Measurements from ENCODE around the gene EXO1. TPM values are rescaled to one million over a fixed set of nuclear protein-coding genes. Genes with fewer than 3 reads are reported as not detected.

EXO1 gene
- total RNA-seq, 1 donor = 37.2 TPM

DNA sequence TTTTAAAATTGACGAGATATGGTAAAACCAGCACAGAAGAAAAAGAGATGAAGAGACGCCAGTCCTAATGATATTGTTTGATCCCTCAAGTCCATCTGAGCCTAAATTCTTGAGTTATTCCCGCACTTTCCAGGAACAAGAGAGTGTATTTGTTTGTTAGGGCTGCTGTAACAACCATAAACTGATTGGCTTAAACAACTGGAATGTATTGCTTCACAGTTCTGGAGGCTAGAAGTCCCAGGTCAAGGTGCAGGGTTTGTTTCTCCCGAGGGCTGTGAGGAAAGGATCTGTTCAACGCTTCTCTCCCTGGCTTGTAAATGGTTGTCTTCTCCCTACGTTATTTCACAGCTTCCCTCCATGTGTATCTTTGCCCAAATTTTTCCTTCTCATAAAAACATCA, 7.8 kb upstream of the EXO1 start:
- H3K4me3 ChIP-seq (ENCODE audit: low read depth, low read length) = no peak overlapping the region
- TF ChIP-seq, protein P1, sequence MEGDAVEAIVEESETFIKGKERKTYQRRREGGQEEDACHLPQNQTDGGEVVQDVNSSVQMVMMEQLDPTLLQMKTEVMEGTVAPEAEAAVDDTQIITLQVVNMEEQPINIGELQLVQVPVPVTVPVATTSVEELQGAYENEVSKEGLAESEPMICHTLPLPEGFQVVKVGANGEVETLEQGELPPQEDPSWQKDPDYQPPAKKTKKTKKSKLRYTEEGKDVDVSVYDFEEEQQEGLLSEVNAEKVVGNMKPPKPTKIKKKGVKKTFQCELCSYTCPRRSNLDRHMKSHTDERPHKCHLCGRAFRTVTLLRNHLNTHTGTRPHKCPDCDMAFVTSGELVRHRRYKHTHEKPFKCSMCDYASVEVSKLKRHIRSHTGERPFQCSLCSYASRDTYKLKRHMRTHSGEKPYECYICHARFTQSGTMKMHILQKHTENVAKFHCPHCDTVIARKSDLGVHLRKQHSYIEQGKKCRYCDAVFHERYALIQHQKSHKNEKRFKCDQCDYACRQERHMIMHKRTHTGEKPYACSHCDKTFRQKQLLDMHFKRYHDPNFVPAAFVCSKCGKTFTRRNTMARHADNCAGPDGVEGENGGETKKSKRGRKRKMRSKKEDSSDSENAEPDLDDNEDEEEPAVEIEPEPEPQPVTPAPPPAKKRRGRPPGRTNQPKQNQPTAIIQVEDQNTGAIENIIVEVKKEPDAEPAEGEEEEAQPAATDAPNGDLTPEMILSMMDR (IDR thresholded peaks at IDR 0.05; ENCODE audit: insufficient read depth, low read length) = no peak
- no peak for DNase-seq (ENCODE audit: low read depth)

DNA sequence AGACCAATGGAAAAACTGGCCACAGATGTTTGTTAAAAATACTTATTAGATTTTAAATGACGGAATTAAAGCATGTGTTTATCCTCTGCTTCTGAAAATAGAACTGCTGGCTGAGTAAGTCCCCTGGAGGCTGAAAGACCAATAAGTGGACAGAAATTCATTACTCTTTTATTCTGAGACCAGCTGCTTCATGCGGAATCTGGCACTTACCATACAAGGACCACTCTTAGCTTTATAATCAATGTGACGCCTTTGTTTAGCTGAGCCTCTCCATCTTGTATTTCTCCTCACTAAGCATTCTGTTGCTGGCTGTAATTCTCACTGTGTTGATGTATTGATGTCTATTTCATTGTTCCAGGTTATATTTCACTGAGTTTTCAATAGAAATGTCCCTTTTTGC, 6.3 kb upstream of the EXO1 start:
- no peak overlapping the region for H3K4me3 ChIP-seq (ENCODE audit: low read depth, low read length)
- TF ChIP-seq, protein P1 (IDR thresholded peaks at IDR 0.05; ENCODE audit: insufficient read depth, low read length) = no peak
- no peak for DNase-seq (ENCODE audit: low read depth)

GRCh38 chr1:241842565-241842964, 5.4 kb upstream of the EXO1 start:
- DNase-seq (ENCODE audit: low read depth) = peak; percentile 27
- no peak overlapping the region for H3K4me3 ChIP-seq (ENCODE audit: low read depth, low read length)
- TF ChIP-seq, protein P1 (IDR thresholded peaks at IDR 0.05; ENCODE audit: insufficient read depth, low read length) = no peak

DNA sequence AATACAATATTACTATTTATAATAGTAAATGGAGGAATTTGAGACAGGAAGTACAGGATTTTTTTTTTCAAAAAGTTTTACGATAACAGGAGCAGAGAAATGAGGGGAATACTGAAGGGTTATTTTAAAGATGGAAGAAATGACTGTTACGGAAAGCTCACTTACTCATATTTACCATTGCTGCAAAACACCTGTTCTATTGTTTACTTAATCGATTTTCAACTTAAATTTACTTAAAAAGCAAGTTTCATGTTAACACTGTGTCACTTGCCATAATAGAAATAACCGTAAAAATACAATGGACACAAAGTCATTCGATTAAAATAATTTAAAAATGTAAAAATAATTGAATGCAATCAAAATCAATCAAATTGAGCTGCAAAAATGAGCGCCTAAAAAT, 3.4 kb upstream of the EXO1 start:
- TF ChIP-seq, protein P1 (IDR thresholded peaks at IDR 0.05; ENCODE audit: insufficient read depth, low read length) = no peak
- DNase-seq (ENCODE audit: low read depth) = no peak

GRCh38 chr1:241846375-241846774, 1.6 kb upstream of the EXO1 start:
- no peak for DNase-seq (ENCODE audit: low read depth)
- no peak overlapping the region for H3K4me3 ChIP-seq (ENCODE audit: low read depth, low read length)
- TF ChIP-seq, protein P1 (IDR thresholded peaks at IDR 0.05; ENCODE audit: insufficient read depth, low read length) = no peak

More for the DNA sequence above, 3.4 kb upstream of the EXO1 start:
- no peak overlapping the region for H3K4me3 ChIP-seq (ENCODE audit: low read depth, low read length)

DNA sequence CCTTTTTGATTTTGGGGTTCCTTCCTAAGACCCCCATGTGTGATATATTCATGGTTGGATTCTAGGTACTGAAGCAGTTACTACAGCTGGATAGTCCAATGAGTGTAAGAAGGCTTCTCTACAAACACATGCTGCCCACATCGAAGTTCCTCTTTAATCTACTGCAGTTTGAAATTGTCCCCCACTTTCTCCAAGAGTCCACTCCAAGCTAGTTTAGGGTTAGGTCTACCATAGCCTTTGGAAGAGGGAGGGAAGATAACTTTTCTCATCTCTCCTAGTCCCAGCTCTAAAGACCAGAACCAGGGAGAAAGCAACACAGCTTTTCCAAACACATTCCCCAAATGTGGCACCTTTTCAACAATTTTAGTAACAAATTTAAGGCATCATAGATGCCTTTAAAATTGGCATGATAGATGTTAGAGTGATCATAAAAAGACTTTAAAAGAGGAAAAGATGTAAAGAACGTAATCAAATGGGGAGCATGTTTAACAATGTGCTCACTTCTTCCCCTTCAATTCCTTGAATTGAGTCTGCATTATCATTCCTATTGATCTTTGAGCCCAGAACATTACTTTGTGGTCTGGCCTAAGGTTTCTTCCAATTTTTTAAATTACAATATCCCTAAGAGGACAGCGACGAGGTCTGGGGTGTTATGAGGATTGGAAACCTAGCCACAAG, 1.0 kb upstream of the EXO1 start:
- TF ChIP-seq, protein P1 (IDR thresholded peaks at IDR 0.05; ENCODE audit: insufficient read depth, low read length) = no peak
- no peak for DNase-seq (ENCODE audit: low read depth)
- H3K4me3 ChIP-seq (ENCODE audit: low read depth, low read length) = peak overlapping the region; percentile 88

- DNase-seq (ENCODE audit: low read depth) = no peak
- H3K4me3 ChIP-seq (ENCODE audit: low read depth, low read length) = peak overlapping the region; percentile 88
- TF ChIP-seq, protein P1 (IDR thresholded peaks at IDR 0.05; ENCODE audit: insufficient read depth, low read length) = no peak
Observed at GRCh38 chr1:241847540-241847795, 536 bp upstream of the EXO1 start.

Measured in fibroblast of the aortic adventitia (primary cell).